Uterus (tissue), 2 donors: ENCODE measurements around the gene CDC42.

Source experiments
- POLR2A ChIP-seq, 2 donors: fragments of 450-650 bp; IDR thresholded peaks; one replicate each; pipeline ENCODE4 v1.6.1; 2016; ENCODE audit warnings: antibody characterized with exemption in 2 of 2, mild to moderate bottlenecking in 1 of 2, moderate library complexity in 1 of 2
- TF ChIP-seq, protein P1 (sequence below), 4 experiments: fragments of 200-600 bp in 2 of 4; fragments of 450-650 bp in 2 of 4; sonication (generic) in 2 of 4; IDR thresholded peaks; one replicate each; pipeline ENCODE4 v1.5.1; 2016 to 2019; ENCODE audit warnings: antibody characterized with exemption in 4 of 4, mild to moderate bottlenecking in 2 of 4, moderate library complexity in 1 of 4

DNA sequence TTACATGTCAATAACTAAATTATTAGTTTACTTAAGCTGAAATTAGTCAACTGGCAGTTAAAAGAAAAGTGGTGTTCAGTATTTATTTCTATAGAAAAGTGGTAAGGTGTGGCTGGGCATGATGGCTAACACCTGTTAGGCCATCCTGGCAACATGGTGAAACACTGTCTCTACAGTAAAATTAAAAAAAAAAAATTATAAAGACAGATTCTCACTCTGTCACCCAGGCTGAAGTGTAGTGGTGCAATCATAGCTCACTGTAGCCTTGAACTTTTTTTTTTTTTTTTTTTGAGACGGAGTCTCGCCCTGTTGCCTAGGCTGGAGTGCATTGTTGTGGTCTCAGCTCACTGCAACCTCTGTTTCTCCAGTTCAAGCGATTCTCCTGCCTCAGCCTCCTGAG is 57.5 kb downstream of the CDC42 start:
- TF ChIP-seq POLR2A (IDR thresholded peaks at IDR 0.05): no peak
- TF ChIP-seq, protein P1, sequence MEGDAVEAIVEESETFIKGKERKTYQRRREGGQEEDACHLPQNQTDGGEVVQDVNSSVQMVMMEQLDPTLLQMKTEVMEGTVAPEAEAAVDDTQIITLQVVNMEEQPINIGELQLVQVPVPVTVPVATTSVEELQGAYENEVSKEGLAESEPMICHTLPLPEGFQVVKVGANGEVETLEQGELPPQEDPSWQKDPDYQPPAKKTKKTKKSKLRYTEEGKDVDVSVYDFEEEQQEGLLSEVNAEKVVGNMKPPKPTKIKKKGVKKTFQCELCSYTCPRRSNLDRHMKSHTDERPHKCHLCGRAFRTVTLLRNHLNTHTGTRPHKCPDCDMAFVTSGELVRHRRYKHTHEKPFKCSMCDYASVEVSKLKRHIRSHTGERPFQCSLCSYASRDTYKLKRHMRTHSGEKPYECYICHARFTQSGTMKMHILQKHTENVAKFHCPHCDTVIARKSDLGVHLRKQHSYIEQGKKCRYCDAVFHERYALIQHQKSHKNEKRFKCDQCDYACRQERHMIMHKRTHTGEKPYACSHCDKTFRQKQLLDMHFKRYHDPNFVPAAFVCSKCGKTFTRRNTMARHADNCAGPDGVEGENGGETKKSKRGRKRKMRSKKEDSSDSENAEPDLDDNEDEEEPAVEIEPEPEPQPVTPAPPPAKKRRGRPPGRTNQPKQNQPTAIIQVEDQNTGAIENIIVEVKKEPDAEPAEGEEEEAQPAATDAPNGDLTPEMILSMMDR (IDR thresholded peaks at IDR 0.05): no peak
